GM12878 (cell line): ENCODE measurements around the gene CA5A.

ENCODE experiments used
- POLR2AphosphoS5 ChIP-seq: IDR thresholded peaks from 2 replicates; pipeline ENCODE4 v1.6.1; 2011; ENCODE audit warnings: mild to moderate bottlenecking, low read length, inconsistent platforms
- RFX5 ChIP-seq: IDR thresholded peaks from 2 replicates; pipeline ENCODE4 v1.6.1; 2011; ENCODE audit warnings: low read depth, low read length, improper control_type of control experiment
- SIN3A ChIP-seq: IDR thresholded peaks from 2 replicates; pipeline ENCODE4 v1.6.1; 2012; ENCODE audit warnings: low read depth, low read length, improper control_type of control experiment
- TAF1 ChIP-seq: IDR thresholded peaks from 2 replicates; pipeline ENCODE4 v1.6.1; 2011; ENCODE audit warnings: mild to moderate bottlenecking, low read depth, low read length, borderline replicate concordance
- ZZZ3 ChIP-seq: IDR thresholded peaks from 2 replicates; pipeline ENCODE4 v1.6.1; 2011; ENCODE audit warnings: low read depth; ENCODE audit not compliant: control insufficient read depth, insufficient read length
- TF ChIP-seq, protein P1 (sequence below): IDR thresholded peaks from 2 replicates; pipeline ENCODE4 v1.6.1; 2011; ENCODE audit warnings: low read depth, low read length, improper control_type of control experiment, borderline replicate concordance
- TF ChIP-seq, protein P2 (sequence below), 3 experiments: IDR thresholded peaks in 2 of 3; conservative IDR thresholded peaks in 1 of 3; 2 replicates each; pipeline ENCODE4 v1.5.1; 2011; ENCODE audit warnings: low read depth in 3 of 3, low read length in 3 of 3, mild to moderate bottlenecking in 3 of 3, control low read depth in 2 of 3, moderate library complexity in 2 of 3, inconsistent platforms in 1 of 3, mixed read lengths in 1 of 3; ENCODE audit not compliant: control insufficient read depth in 2 of 3, insufficient read depth in 1 of 3; ENCODE audit errors: extremely low read depth in 1 of 3

DNA sequence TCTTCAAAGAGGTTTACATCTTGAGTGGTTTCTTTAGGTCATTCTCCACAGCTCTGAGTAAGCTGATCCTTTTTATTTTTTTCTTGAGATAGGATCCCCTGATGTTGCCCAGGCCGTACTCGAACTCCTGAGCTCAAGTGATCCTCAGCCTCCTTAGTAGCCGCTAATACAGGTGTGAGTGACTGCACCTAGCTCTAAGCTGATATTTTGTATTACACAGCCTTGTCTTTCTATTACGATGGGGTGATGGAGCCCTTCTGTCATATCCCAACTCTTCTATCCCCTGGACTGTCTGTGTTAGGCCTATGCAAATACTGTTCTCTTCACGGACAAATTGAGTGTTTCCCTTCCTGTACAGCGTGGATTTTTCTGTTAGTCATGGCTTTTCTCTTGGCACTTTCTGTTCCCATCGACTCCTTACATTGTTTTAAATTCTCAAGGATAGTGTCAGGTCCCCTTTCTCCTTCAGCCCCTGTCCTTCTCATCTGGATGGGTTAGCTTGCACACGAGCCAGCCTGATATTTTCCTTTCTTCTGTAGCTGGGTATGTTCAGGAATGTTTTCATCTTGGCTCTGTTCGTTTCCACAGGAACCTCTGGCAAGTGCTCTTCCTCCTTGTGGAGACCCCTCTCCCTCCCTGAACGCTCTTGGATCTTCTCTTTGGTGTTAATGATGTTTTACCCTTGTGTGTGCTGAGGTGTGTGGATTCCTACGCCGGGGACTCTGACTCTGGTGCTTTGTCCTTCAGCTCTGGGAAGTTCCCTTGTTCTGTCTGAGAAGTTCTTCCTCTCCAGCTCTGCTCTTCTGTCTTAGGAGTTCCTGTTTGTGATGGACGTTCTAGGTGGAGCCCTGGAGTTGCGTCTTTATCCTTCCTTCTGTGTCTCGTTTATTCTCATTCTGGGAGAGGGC, 17.2 kb upstream of the CA5A start:
- TF ChIP-seq SIN3A (no peak), RFX5 (no peak), TAF1 (no peak), ZZZ3 (no peak), POLR2AphosphoS5 (peak; percentile 46; the same call in 1 of the 2 replicates)
- TF ChIP-seq, protein P1, sequence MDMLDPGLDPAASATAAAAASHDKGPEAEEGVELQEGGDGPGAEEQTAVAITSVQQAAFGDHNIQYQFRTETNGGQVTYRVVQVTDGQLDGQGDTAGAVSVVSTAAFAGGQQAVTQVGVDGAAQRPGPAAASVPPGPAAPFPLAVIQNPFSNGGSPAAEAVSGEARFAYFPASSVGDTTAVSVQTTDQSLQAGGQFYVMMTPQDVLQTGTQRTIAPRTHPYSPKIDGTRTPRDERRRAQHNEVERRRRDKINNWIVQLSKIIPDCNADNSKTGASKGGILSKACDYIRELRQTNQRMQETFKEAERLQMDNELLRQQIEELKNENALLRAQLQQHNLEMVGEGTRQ: no peak
- TF ChIP-seq, protein P2, sequence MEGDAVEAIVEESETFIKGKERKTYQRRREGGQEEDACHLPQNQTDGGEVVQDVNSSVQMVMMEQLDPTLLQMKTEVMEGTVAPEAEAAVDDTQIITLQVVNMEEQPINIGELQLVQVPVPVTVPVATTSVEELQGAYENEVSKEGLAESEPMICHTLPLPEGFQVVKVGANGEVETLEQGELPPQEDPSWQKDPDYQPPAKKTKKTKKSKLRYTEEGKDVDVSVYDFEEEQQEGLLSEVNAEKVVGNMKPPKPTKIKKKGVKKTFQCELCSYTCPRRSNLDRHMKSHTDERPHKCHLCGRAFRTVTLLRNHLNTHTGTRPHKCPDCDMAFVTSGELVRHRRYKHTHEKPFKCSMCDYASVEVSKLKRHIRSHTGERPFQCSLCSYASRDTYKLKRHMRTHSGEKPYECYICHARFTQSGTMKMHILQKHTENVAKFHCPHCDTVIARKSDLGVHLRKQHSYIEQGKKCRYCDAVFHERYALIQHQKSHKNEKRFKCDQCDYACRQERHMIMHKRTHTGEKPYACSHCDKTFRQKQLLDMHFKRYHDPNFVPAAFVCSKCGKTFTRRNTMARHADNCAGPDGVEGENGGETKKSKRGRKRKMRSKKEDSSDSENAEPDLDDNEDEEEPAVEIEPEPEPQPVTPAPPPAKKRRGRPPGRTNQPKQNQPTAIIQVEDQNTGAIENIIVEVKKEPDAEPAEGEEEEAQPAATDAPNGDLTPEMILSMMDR (IDR thresholded peaks at IDR 0.05 in 2 of 3, conservative IDR thresholded peaks at IDR 0.05 in 1 of 3; ENCODE audit: control insufficient read depth in 2 of 3, extremely low read depth in 1 of 3, insufficient read depth in 1 of 3, low read depth in 3 of 3, low read length in 3 of 3): no peak
